Activated naive CD8-positive, alpha-beta T cell treated with anti-CD3 and anti-CD28 coated beads for 36 hours (primary cell): ENCODE data around the gene INPPL1. TPM values are rescaled to one million over a fixed set of nuclear protein-coding genes. Genes with fewer than 3 reads are reported as not detected.
A peak's percentile ranks its signal among the peaks of the same experiment; 100 is the strongest.

Source experiments
- DNase-seq: peaks from one replicate; pipeline ENCODE4 v3.0.0; 2021
- H3K27ac Mint-ChIP-seq: one replicate; pipeline ENCODE4 v1.8.0; 2022; ENCODE audit warnings: mild to moderate bottlenecking, moderate library complexity, mixed read lengths
- H3K27me3 Mint-ChIP-seq: one replicate; pipeline ENCODE4 v1.8.0; 2022; ENCODE audit warnings: mild to moderate bottlenecking, mixed read lengths
- H3K36me3 Mint-ChIP-seq: one replicate; pipeline ENCODE4 v1.8.0; 2021; ENCODE audit warnings: mild to moderate bottlenecking, mixed read lengths
- H3K4me1 Mint-ChIP-seq: one replicate; pipeline ENCODE4 v1.8.0; 2021; ENCODE audit warnings: mixed read lengths
- H3K4me3 Mint-ChIP-seq: one replicate; pipeline ENCODE4 v1.8.0; 2022; ENCODE audit warnings: mild to moderate bottlenecking, moderate library complexity, mixed read lengths
- H3K9me3 Mint-ChIP-seq: one replicate; pipeline ENCODE4 v1.8.0; 2022; ENCODE audit warnings: mixed read lengths
- total RNA-seq, 2 experiments: library from RNA; stranded (reverse); gene quantifications; one replicate each; pipeline ENCODE4 v1.2.3, GENCODE V29; 2021

INPPL1 gene
- total RNA-seq, 2 experiments from 2014 or later: 69.5 to 71.2 TPM

DNA sequence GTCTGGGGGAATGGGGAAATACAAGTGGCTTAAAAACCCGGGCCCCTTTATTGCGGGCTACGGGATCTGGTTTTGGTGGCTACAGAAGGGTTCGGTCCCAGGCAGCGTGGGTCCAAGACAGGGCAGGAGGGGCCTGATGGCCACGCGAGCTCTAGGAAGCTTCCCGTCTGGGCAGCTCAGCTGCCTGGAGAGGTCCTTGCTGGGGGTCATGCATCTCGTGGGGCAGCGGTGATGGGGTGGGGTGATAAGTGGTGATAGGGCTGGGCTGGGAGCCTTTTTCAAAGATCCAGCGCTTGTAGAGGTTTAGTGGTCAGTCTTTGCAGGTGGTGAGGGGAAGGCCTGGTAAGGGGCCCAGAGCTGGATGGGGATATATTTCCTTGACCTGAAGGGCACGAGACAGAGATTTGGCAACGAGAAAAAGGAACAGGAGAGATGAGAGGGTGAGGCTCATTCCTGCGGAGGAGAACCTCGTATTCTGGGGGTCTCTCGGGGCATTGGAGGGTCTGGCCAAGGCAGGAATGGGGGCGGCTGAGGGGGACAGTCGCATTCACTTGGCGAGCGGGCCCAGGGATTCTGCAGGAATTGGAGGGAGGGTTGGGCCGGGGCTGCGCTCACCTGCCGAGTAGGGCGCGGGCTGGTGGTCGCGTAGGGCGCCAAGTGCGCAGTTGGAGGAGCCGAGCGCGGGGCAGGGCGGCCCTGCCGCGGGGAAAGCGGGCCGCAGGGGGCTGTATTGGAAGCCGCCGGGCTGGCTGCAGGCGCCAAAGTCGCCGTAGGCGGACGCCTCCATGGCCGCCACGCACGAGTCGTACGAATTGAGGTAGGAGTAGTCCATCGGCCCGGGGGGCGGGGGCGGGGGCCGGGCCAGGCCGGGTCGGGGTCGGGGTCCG is 18.8 kb downstream of the INPPL1 start:
- Mint-ChIP-seq H3K4me1 (peaks cover 24% of the 10 kb centered on the region), H3K27me3 (peaks cover 46% of the 10 kb centered on the region), H3K4me3 (peak overlapping the region; percentile 33), H3K9me3 (no peaks in the 10 kb centered on the region), H3K36me3 (peaks cover 2% of the 10 kb centered on the region), H3K27ac (no peak overlapping the region)
- no peak for DNase-seq

- Mint-ChIP-seq H3K36me3 (no peaks in the 10 kb centered on the region), H3K27ac (no peak within 1 kb of the TSS), H3K4me1 (peaks cover 20% of the 10 kb centered on the region), H3K4me3 (peak within 1 kb of the TSS; percentile 33), H3K27me3 (peaks cover 42% of the 10 kb centered on the region), H3K9me3 (no peaks in the 10 kb centered on the region)
- no peak for DNase-seq
Measured at GRCh38 chr11:72244060-72244360, 19.4 kb downstream of the INPPL1 start, which contains the start of gene PHOX2A. TSS of gene PHOX2A (minus strand) at chr11:72244176. CDS start at chr11:72244004, 172 bp downstream.

DNA sequence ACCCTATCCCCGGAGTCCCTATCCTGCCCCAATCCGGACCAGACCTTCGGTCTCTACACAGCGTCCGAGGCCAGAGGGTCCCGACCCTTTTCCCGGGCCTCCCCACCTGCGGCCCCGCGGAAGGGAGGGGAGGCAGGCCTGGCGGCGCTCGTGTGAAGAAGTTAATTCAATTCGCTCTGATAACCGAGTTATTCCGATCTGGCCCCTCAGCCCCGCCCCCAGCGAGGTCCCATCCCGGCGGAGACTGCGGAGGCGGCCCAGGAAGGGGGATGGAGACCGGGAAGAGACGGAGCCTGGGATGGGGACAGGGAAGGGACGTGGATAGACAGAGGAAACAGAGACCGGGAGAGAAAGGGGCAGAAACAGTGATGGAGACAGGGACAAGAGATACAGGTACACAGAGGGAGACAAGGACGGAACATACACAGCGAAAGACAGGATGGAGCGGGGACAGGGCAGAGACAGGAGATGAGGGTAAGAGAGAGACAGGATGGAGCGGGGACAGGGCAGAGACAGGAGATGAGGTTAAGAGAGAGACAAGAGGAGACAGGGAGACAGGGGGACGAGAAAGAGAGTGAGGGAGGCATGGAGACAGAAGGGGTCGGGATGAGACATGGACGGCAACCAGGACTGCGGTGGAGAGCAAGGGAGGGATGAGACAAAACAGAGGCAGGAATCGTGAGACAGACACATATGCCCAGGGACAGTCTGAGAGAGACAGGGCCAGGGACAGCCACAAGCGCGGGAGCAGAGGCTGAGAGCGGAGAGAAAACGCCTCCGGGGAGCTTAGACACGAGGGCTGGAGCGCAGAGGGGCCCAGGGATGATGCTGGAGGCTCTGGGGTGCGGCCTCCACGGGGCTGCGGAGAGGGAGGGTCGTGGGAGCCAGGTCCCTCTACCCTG is 20.0 kb downstream of the INPPL1 start:
- H3K27me3 Mint-ChIP-seq: peaks cover 36% of the 10 kb centered on the region
- no peak for DNase-seq
- H3K4me1 Mint-ChIP-seq: peaks cover 18% of the 10 kb centered on the region
- H3K36me3 Mint-ChIP-seq: no peaks in the 10 kb centered on the region
- no peak overlapping the region for H3K4me3 Mint-ChIP-seq
- no peaks in the 10 kb centered on the region for H3K9me3 Mint-ChIP-seq
- H3K27ac Mint-ChIP-seq: no peak overlapping the region

- Mint-ChIP-seq H3K36me3 (no peaks in the 10 kb centered on the region), H3K27me3 (peaks cover 33% of the 10 kb centered on the region), H3K9me3 (no peaks in the 10 kb centered on the region), H3K4me3 (no peak overlapping the region), H3K27ac (no peak overlapping the region), H3K4me1 (peaks cover 17% of the 10 kb centered on the region)
- no peak for DNase-seq
Measured at GRCh38 chr11:72245263-72245816, 20.8 kb downstream of the INPPL1 start.

DNA sequence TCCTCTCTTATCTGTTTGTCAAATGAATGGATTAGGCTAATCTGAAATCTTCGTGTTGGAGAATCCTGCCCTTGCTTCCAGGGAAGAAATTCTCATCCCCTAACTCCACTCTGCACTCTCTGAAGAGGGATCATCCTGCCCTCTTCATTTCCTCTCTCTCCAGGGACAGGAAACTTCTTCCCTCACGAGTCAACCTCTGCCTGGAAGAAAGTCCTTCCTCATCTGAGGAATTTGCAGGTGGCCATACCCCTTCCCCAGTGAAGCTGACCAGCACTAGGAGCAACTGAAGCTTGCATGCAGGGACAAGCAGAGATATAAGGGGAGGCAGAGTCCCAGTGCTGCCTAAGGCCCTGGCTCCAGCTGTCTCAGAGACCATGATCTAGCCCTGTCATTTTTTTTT is 23.0 kb downstream of the INPPL1 start:
- Mint-ChIP-seq H3K36me3 (no peaks in the 10 kb centered on the region), H3K4me3 (no peak overlapping the region), H3K4me1 (peaks cover 9% of the 10 kb centered on the region), H3K27ac (no peak overlapping the region), H3K9me3 (no peaks in the 10 kb centered on the region), H3K27me3 (peaks cover 11% of the 10 kb centered on the region)
- no peak for DNase-seq

DNA sequence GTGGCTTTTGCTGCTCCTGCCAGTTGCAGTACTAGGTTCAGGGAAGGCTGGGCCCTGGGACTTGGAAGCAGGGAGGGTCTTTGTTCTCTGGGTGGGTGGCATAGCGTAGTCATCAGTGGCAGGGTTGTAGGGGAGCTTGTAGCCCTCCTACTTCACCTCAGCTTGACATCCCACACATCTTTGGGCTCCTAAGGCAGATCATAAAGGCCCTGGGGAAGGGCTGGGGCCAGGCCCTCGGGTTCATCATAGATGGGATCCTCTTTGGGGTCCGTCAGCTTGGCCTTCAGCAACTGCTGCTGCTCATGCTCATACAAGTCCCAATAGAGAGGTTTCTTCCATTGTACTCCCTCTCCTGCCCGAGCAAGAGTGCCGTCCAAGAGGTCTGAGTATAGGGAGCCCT is 25.4 kb downstream of the INPPL1 start:
- no peak for DNase-seq
- Mint-ChIP-seq H3K9me3 (no peaks in the 10 kb centered on the region), H3K36me3 (no peaks in the 10 kb centered on the region), H3K4me3 (no peak overlapping the region), H3K27ac (no peak overlapping the region), H3K4me1 (no peaks in the 10 kb centered on the region), H3K27me3 (peaks cover 7% of the 10 kb centered on the region)

- Mint-ChIP-seq H3K36me3 (no peaks in the 10 kb centered on the region), H3K27me3 (peaks cover 7% of the 10 kb centered on the region), H3K4me3 (no peak overlapping the region), H3K4me1 (no peaks in the 10 kb centered on the region), H3K27ac (no peak overlapping the region), H3K9me3 (no peaks in the 10 kb centered on the region)
- DNase-seq: no peak
Measured at GRCh38 chr11:72250661-72251464, 26.3 kb downstream of the INPPL1 start.

DNA sequence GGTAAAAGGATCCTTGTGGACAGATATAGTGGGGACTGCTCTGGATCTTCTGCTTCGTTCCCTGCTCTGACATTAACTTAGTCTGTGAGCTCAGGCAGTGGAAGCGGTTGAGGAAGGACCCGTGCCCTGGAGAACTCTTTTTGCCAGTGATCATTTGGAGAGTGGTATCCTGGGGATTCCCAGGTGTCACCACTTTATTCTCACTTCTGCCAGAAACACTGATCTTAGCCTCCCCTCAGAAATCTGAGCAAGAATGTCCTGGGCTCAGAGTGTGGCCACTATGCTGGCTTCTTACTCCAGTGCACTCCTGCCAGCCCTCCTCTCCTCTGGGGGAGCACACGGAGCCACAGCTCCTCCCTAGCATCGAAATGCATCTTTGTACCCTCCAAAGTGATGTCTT is 27.0 kb downstream of the INPPL1 start:
- H3K27ac Mint-ChIP-seq: no peak overlapping the region
- peaks cover 7% of the 10 kb centered on the region for H3K27me3 Mint-ChIP-seq
- no peaks in the 10 kb centered on the region for H3K9me3 Mint-ChIP-seq
- H3K4me3 Mint-ChIP-seq: no peak overlapping the region
- DNase-seq: no peak
- H3K4me1 Mint-ChIP-seq: no peaks in the 10 kb centered on the region
- H3K36me3 Mint-ChIP-seq: no peaks in the 10 kb centered on the region

GRCh38 chr11:72253392-72253791 is 28.8 kb downstream of the INPPL1 start:
- Mint-ChIP-seq H3K9me3 (no peaks in the 10 kb centered on the region), H3K27ac (no peak overlapping the region), H3K27me3 (peaks cover 7% of the 10 kb centered on the region), H3K4me1 (no peaks in the 10 kb centered on the region), H3K4me3 (no peak overlapping the region), H3K36me3 (no peaks in the 10 kb centered on the region)
- DNase-seq: no peak

- peaks cover 7% of the 10 kb centered on the region for H3K27me3 Mint-ChIP-seq
- H3K9me3 Mint-ChIP-seq: no peaks in the 10 kb centered on the region
- H3K36me3 Mint-ChIP-seq: no peaks in the 10 kb centered on the region
- no peak overlapping the region for H3K27ac Mint-ChIP-seq
- no peaks in the 10 kb centered on the region for H3K4me1 Mint-ChIP-seq
- H3K4me3 Mint-ChIP-seq: no peak overlapping the region
- DNase-seq: no peak
Measured at GRCh38 chr11:72254299-72254993, 29.9 kb downstream of the INPPL1 start.

- no peak overlapping the region for H3K4me3 Mint-ChIP-seq
Measured at GRCh38 chr11:72257570-72257969, 33.0 kb downstream of the INPPL1 start.

GRCh38 chr11:72259490-72259889 is 34.9 kb downstream of the INPPL1 start:
- H3K27ac Mint-ChIP-seq: no peak overlapping the region
- DNase-seq: no peak
- H3K27me3 Mint-ChIP-seq: no peaks in the 10 kb centered on the region
- no peaks in the 10 kb centered on the region for H3K9me3 Mint-ChIP-seq
- no peaks in the 10 kb centered on the region for H3K36me3 Mint-ChIP-seq
- no peaks in the 10 kb centered on the region for H3K4me1 Mint-ChIP-seq
- no peak overlapping the region for H3K4me3 Mint-ChIP-seq

More at GRCh38 chr11:72257570-72257969, 33.0 kb downstream of the INPPL1 start:
- Mint-ChIP-seq H3K4me1 (no peaks in the 10 kb centered on the region), H3K9me3 (no peaks in the 10 kb centered on the region), H3K27me3 (peaks cover 7% of the 10 kb centered on the region), H3K36me3 (no peaks in the 10 kb centered on the region), H3K27ac (no peak overlapping the region)
- DNase-seq: no peak

GRCh38 chr11:72260574-72260973 is 36.0 kb downstream of the INPPL1 start:
- Mint-ChIP-seq H3K4me1 (no peaks in the 10 kb centered on the region), H3K27ac (no peak overlapping the region)

GRCh38 chr11:72263361-72263760 is 38.8 kb downstream of the INPPL1 start:
- no peak for DNase-seq
- Mint-ChIP-seq H3K36me3 (no peaks in the 10 kb centered on the region), H3K27ac (no peak overlapping the region), H3K27me3 (peaks cover 4% of the 10 kb centered on the region), H3K4me3 (no peak overlapping the region), H3K4me1 (no peaks in the 10 kb centered on the region), H3K9me3 (no peaks in the 10 kb centered on the region)

More at GRCh38 chr11:72260574-72260973, 36.0 kb downstream of the INPPL1 start:
- Mint-ChIP-seq H3K4me3 (no peak overlapping the region), H3K9me3 (no peaks in the 10 kb centered on the region), H3K27me3 (no peaks in the 10 kb centered on the region), H3K36me3 (no peaks in the 10 kb centered on the region)
- DNase-seq: no peak
